ENCODE results near the gene KIF26A.

KIF26A gene

GRCh38 chr14:104169699-104170479 lies 31.5 kb downstream of the KIF26A start:
- H3K4me3 ChIP-seq (replicated peaks; ENCODE audit: low read depth, low read length), result no peak overlapping the region
- TF ChIP-seq, protein P1, sequence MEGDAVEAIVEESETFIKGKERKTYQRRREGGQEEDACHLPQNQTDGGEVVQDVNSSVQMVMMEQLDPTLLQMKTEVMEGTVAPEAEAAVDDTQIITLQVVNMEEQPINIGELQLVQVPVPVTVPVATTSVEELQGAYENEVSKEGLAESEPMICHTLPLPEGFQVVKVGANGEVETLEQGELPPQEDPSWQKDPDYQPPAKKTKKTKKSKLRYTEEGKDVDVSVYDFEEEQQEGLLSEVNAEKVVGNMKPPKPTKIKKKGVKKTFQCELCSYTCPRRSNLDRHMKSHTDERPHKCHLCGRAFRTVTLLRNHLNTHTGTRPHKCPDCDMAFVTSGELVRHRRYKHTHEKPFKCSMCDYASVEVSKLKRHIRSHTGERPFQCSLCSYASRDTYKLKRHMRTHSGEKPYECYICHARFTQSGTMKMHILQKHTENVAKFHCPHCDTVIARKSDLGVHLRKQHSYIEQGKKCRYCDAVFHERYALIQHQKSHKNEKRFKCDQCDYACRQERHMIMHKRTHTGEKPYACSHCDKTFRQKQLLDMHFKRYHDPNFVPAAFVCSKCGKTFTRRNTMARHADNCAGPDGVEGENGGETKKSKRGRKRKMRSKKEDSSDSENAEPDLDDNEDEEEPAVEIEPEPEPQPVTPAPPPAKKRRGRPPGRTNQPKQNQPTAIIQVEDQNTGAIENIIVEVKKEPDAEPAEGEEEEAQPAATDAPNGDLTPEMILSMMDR (IDR thresholded peaks at IDR 0.05; ENCODE audit: low read length, missing control alignments), result no peak
- DNase-seq (ENCODE audit: low read depth), result no peak

DNA sequence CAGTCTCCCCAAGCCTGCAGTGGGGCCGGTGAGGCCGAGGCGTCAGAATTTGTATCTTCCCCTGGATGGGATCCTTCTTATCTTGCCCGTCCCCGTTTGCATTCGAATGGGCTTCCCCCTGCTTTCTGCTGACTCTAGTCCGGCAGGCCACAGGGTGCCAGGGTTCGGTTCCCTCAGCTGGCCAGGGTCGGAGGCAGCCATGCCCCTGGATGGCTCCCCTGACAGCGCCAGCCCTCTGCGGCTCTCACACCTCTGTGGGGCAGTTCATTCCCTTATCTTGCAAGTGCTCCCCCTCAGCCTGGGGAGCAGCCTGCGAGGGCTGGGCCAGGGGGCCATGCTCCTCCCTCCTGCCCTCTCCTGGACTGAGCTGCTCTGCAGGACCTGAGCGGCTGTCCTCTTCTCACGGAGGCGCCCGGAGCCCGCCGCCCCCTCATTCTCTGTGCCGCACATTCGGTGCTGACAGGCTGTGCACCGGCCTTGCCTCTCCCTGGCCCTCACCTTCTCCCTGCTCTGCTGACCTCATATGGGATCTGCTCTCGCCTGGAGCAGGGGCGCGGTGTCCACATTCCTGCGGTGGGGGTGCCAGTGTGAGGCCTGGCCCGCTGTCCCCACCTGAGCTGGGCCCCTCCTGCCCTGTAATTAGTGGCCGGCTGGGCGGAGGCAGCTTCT lies 32.8 kb downstream of the KIF26A start:
- H3K4me3 ChIP-seq (replicated peaks; ENCODE audit: low read depth, low read length), result no peak overlapping the region
- TF ChIP-seq, protein P1 (IDR thresholded peaks at IDR 0.05; ENCODE audit: low read length, missing control alignments), result no peak
- DNase-seq (ENCODE audit: low read depth), result no peak

DNA sequence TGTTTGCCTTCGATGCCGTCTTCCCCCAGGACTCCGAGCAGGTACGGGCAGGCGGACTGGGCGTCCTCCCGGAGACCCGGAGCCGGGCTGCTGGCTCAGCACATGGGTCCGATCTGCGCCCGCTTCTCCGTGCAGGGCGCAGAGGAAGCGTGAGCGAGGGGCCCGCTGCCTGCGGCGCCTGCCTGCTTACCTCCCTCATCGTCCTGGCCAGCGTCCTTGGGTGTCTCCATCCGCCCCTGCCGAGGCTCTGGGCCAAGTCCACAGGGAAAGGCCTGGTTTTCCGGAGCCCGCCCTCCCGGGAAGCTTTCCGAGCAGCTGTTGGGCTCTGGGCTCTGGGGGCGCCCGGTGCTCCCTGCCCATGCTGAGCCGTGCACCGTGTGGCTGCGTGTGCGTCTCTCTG lies 33.5 kb downstream of the KIF26A start:
- DNase-seq (ENCODE audit: low read depth), result no peak
- TF ChIP-seq, protein P1 (IDR thresholded peaks at IDR 0.05; ENCODE audit: low read length, missing control alignments), result no peak
- no peak overlapping the region for H3K4me3 ChIP-seq (replicated peaks; ENCODE audit: low read depth, low read length)

DNA sequence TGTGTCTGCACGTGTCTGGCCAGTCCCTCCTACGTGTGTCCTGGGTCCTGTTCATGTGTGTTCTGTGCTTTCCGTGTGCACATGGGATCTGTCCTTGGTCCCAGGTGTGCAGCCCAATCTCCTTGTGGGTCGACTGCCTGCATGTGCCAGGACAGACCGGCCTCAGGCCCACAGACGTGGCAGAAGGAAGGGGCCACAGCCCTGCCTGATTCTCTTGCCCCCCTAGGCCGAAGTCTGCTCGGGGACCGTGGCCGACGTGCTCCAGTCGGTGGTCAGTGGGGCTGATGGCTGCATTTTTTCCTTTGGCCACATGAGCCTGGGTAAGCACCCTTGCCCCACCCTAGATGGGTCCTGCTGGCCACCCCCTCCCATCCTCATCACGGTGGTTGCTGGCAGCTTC lies 34.0 kb downstream of the KIF26A start:
- H3K4me3 ChIP-seq (replicated peaks; ENCODE audit: low read depth, low read length), result no peak overlapping the region
- no peak for DNase-seq (ENCODE audit: low read depth)

DNA sequence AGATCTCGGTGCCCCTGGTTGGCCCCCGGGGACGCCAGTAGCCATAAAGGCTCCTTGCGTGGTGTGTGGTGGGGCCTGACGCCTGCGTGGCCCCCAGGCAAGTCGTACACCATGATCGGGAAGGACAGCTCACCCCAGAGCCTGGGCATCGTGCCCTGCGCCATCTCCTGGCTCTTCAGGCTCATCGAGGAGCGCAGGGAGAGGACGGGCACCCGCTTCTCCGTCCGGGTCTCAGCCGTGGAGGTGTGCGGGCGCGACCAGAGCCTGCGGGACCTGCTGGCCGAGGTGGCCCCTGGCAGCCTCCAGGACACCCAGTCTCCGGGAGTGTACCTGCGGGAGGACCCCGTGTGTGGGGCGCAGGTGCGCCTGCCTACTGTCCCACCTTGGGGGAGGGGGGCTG lies 34.5 kb downstream of the KIF26A start:
- DNase-seq (ENCODE audit: low read depth), result no peak
- TF ChIP-seq, protein P1 (IDR thresholded peaks at IDR 0.05; ENCODE audit: low read length, missing control alignments), result no peak

More for the DNA sequence above, 34.0 kb downstream of the KIF26A start:
- TF ChIP-seq, protein P1 (IDR thresholded peaks at IDR 0.05; ENCODE audit: low read length, missing control alignments), result no peak

GRCh38 chr14:104174051-104174450 lies 35.7 kb downstream of the KIF26A start:
- H3K4me3 ChIP-seq (replicated peaks; ENCODE audit: low read depth, low read length), result no peak overlapping the region
- DNase-seq (ENCODE audit: low read depth), result no peak

More for the DNA sequence above, 34.5 kb downstream of the KIF26A start:
- H3K4me3 ChIP-seq (replicated peaks; ENCODE audit: low read depth, low read length), result no peak overlapping the region

More at GRCh38 chr14:104174051-104174450, 35.7 kb downstream of the KIF26A start:
- TF ChIP-seq, protein P1 (IDR thresholded peaks at IDR 0.05; ENCODE audit: low read length, missing control alignments), result no peak

All from fibroblast of pulmonary artery (primary cell).